ENCODE results near the gene KRTAP16-1. TPM values are rescaled to one million over a fixed set of nuclear protein-coding genes. Genes with fewer than 3 reads are reported as not detected.
"Not testable (repeated sequence)": the region's sequence is repeated elsewhere in the genome, so short reads cannot be mapped to it uniquely, and the experiment has no call there.

Gene KRTAP16-1
- total and polyA plus RNA-seq, 2 of the 4 experiments (the other 2 are of a cell fraction): not detected

- in situ Hi-C loops (cut with MboI; ENCODE audit: low sequenced_read_pairs) (no loop called here), intact Hi-C loops (cut with micrococcal nuclease) (no loop called here), dilution Hi-C loops (cut with HindIII; ENCODE audit: low sequenced_read_pairs, unreplicated experiment) (no loop called here)
- Histone ChIP-seq H3K14ac (replicated peaks; ENCODE audit: low read depth, low read length) (no peak overlapping the region), H3K9me1 (ENCODE audit: insufficient read depth, low read length) (no peaks in the 10 kb centered on the region; the same call in 1 of the 2 replicates), H4K8ac (ENCODE audit: low read depth in 2 of 2, low read length in 2 of 2) (no peak overlapping the region), H2BK120ac (ENCODE audit: low read depth, low read length) (no peak overlapping the region), H4K5ac (ENCODE audit: low read depth, low read length) (no peak overlapping the region), H2AFZ (replicated peaks; ENCODE audit: low read length, poor library complexity) (no peak overlapping the region), H3K4me3 (ENCODE audit: insufficient read depth, low read depth, low read length) (no peak overlapping the region), H2BK5ac (ENCODE audit: low read depth, low read length, poor library complexity, severe bottlenecking) (no peak overlapping the region), H3K4me1 (ENCODE audit: control insufficient read depth, insufficient read depth, low read length) (peaks cover 2% of the 10 kb centered on the region), H2AK5ac (ENCODE audit: low read depth, low read length) (no peak overlapping the region), H3K27ac (ENCODE audit: insufficient read depth, low read length) (no peak overlapping the region), H3K36me3 (ENCODE audit: control insufficient read depth, insufficient read depth, low read length) (no peaks in the 10 kb centered on the region), H3K4ac (ENCODE audit: low read depth, low read length) (no peak overlapping the region), H3K9me3 (ENCODE audit: control insufficient read depth, insufficient read depth, low read length) (peaks cover 2% of the 10 kb centered on the region), H3K23ac (ENCODE audit: low read depth, low read length) (no peak overlapping the region), H3K4me2 (ENCODE audit: low read depth, low read length) (no peak overlapping the region), H3K27me3 (ENCODE audit: control insufficient read depth, insufficient read depth, low read length) (peaks cover 7% of the 10 kb centered on the region; the same call in 1 of the 2 replicates), H2BK15ac (ENCODE audit: low read depth, low read length) (no peak overlapping the region), H3K56ac (ENCODE audit: extremely low read depth, insufficient read depth, low read length) (no peak overlapping the region), H2BK20ac (ENCODE audit: low read depth, low read length) (no peak overlapping the region), H3K9ac (ENCODE audit: low read depth, low read length) (no peak overlapping the region), H3K79me1 (ENCODE audit: low read depth in 1 of 2, low read length in 2 of 2) (no peaks in the 10 kb centered on the region), H3K18ac (ENCODE audit: low read depth, low read length) (no peak overlapping the region), H2AK9ac (replicated peaks; ENCODE audit: low read depth, low read length, poor library complexity) (no peak overlapping the region), H4K20me1 (ENCODE audit: insufficient read depth, low read length) (no peaks in the 10 kb centered on the region), H4K91ac (ENCODE audit: insufficient read depth, low read depth, low read length) (no peak overlapping the region)
- WGBS, 2 experiments (ENCODE audit: extremely low coverage in 2 of 2, insufficient read length in 1 of 2): no CpG with 5 or more reads among the region's 2 CpGs
- no TSS peak for BruUV-seq (replicated peaks)
- DNase-seq: no peak
- TF ChIP-seq CEBPB (IDR thresholded peaks at IDR 0.05; ENCODE audit: low read depth, low read length) (no peak), CHD1 (IDR thresholded peaks at IDR 0.05; ENCODE audit: low read depth, low read length) (no peak)
- ChIA-PET CTCF (no interaction called here), POLR2A (ENCODE audit: unreplicated experiment) (no interaction called here)
- no peak for ATAC-seq (ENCODE audit: low read depth)
Observed at GRCh38 chr17:41351177-41351576, 42.1 kb upstream of the KRTAP16-1 start.

GRCh38 chr17:41350381-41350878, 41.3 kb upstream of the KRTAP16-1 start, which contains the start of gene KRT33A:
TSS of gene KRT33A (minus strand) at chr17:41350828. CDS start at chr17:41350767, 61 bp downstream.
- H3K27ac ChIP-seq (ENCODE audit: insufficient read depth, low read length); H3K4me3 ChIP-seq (ENCODE audit: insufficient read depth, low read depth, low read length); H2AK9ac ChIP-seq (replicated peaks; ENCODE audit: low read depth, low read length, poor library complexity); H3K14ac ChIP-seq (replicated peaks; ENCODE audit: low read depth, low read length); H3K36me3 ChIP-seq (ENCODE audit: control insufficient read depth, insufficient read depth, low read length); H2BK20ac ChIP-seq (ENCODE audit: low read depth, low read length); ATAC-seq (ENCODE audit: low read depth); H3K18ac ChIP-seq (ENCODE audit: low read depth, low read length); H4K20me1 ChIP-seq (ENCODE audit: insufficient read depth, low read length); H3K23ac ChIP-seq (ENCODE audit: low read depth, low read length); BruUV-seq (replicated peaks); H4K5ac ChIP-seq (ENCODE audit: low read depth, low read length); H3K4me1 ChIP-seq (ENCODE audit: control insufficient read depth, insufficient read depth, low read length); H3K27me3 ChIP-seq (ENCODE audit: control insufficient read depth, insufficient read depth, low read length); POLR2A ChIA-PET (ENCODE audit: unreplicated experiment); H2BK120ac ChIP-seq (ENCODE audit: low read depth, low read length); H3K9ac ChIP-seq (ENCODE audit: low read depth, low read length); H2AK5ac ChIP-seq (ENCODE audit: low read depth, low read length); H2AFZ ChIP-seq (replicated peaks; ENCODE audit: low read length, poor library complexity); H3K56ac ChIP-seq (ENCODE audit: extremely low read depth, insufficient read depth, low read length); H4K91ac ChIP-seq (ENCODE audit: insufficient read depth, low read depth, low read length); intact Hi-C loops (cut with micrococcal nuclease); in situ Hi-C loops (cut with MboI; ENCODE audit: low sequenced_read_pairs); H3K79me1 ChIP-seq (ENCODE audit: low read depth in 1 of 2, low read length in 2 of 2); H3K9me1 ChIP-seq (ENCODE audit: insufficient read depth, low read length); H3K4ac ChIP-seq (ENCODE audit: low read depth, low read length); CTCF ChIA-PET; H2BK15ac ChIP-seq (ENCODE audit: low read depth, low read length); H2BK5ac ChIP-seq (ENCODE audit: low read depth, low read length, poor library complexity, severe bottlenecking); H3K9me3 ChIP-seq (ENCODE audit: control insufficient read depth, insufficient read depth, low read length); DNase-seq; dilution Hi-C loops (cut with HindIII; ENCODE audit: low sequenced_read_pairs, unreplicated experiment); H3K4me2 ChIP-seq (ENCODE audit: low read depth, low read length); H4K8ac ChIP-seq (ENCODE audit: low read depth in 2 of 2, low read length in 2 of 2): not testable (repeated sequence)
- no CpG with 5 or more reads among the region's 16 CpGs for WGBS, 2 experiments (ENCODE audit: extremely low coverage in 2 of 2, insufficient read length in 1 of 2)

All from IMR-90 (cell line).